ENCODE results near the gene PLCB1. TPM values are rescaled to one million over a fixed set of nuclear protein-coding genes. Genes with fewer than 3 reads are reported as not detected.

PLCB1 gene
- total RNA-seq, 2 experiments from 2014 or later, result 3.1 to 3.6 TPM

GRCh38 chr20:8569766-8570165, 437.7 kb downstream of the PLCB1 start:
- Mint-ChIP-seq H3K9me3 (peaks cover 4% of the 10 kb centered on the region), H3K27me3 (no peaks in the 10 kb centered on the region), H3K36me3 (ENCODE audit: low read depth) (no peaks in the 10 kb centered on the region), H3K27ac (no peak overlapping the region), H3K4me3 (no peak overlapping the region), H3K4me1 (ENCODE audit: low read depth) (no peaks in the 10 kb centered on the region)
- no peak for TF ChIP-seq CTCF (IDR thresholded peaks at IDR 0.05)
- ChIA-PET POLR2A (interaction anchor here (1.0 kb wide), 1 partner anchor 12 kb away, joined by 3 read pairs; no protein-coding TSS in a partner anchor), CTCF (interaction anchor here (1.8 kb wide), 1 partner anchor 153 kb away, joined by 4 read pairs; no protein-coding TSS in a partner anchor)
- DNase-seq (no peak), ATAC-seq (no peak)
- intact Hi-C loops (cut with micrococcal nuclease), result no loop called here

GRCh38 chr20:8571611-8572010, 439.5 kb downstream of the PLCB1 start:
- H3K4me1 Mint-ChIP-seq (ENCODE audit: low read depth), result no peaks in the 10 kb centered on the region
- DNase-seq, result no peak

GRCh38 chr20:8573686-8574085, 441.6 kb downstream of the PLCB1 start:
- no peaks in the 10 kb centered on the region for H3K9me3 Mint-ChIP-seq
- H3K4me3 Mint-ChIP-seq, result no peak overlapping the region
- no peaks in the 10 kb centered on the region for H3K36me3 Mint-ChIP-seq (ENCODE audit: low read depth)
- H3K27ac Mint-ChIP-seq, result no peak overlapping the region
- ChIA-PET CTCF (no interaction called here), POLR2A (no interaction called here)
- ATAC-seq (no peak), DNase-seq (no peak)
- intact Hi-C loops (cut with micrococcal nuclease), result no loop called here
- no peak for TF ChIP-seq CTCF (IDR thresholded peaks at IDR 0.05)
- no peaks in the 10 kb centered on the region for H3K4me1 Mint-ChIP-seq (ENCODE audit: low read depth)
- H3K27me3 Mint-ChIP-seq, result no peaks in the 10 kb centered on the region

More at GRCh38 chr20:8571611-8572010, 439.5 kb downstream of the PLCB1 start:
- ChIA-PET CTCF (no interaction called here), POLR2A (no interaction called here)
- Mint-ChIP-seq H3K4me3 (no peak overlapping the region), H3K27me3 (no peaks in the 10 kb centered on the region), H3K36me3 (ENCODE audit: low read depth) (no peaks in the 10 kb centered on the region), H3K9me3 (no peaks in the 10 kb centered on the region), H3K27ac (no peak overlapping the region)
- intact Hi-C loops (cut with micrococcal nuclease), result no loop called here
- ATAC-seq, result no peak
- TF ChIP-seq CTCF (IDR thresholded peaks at IDR 0.05), result no peak

GRCh38 chr20:8575114-8575513, 443.0 kb downstream of the PLCB1 start:
- H3K27me3 Mint-ChIP-seq, result no peaks in the 10 kb centered on the region
- H3K36me3 Mint-ChIP-seq (ENCODE audit: low read depth), result no peaks in the 10 kb centered on the region
- H3K27ac Mint-ChIP-seq, result no peak overlapping the region
- no peaks in the 10 kb centered on the region for H3K9me3 Mint-ChIP-seq
- CTCF ChIA-PET, result no interaction called here
- POLR2A ChIA-PET, result no interaction called here
- H3K4me3 Mint-ChIP-seq, result no peak overlapping the region
- DNase-seq (no peak), ATAC-seq (no peak)
- intact Hi-C loops (cut with micrococcal nuclease), result no loop called here
- no peak for TF ChIP-seq CTCF (IDR thresholded peaks at IDR 0.05)
- H3K4me1 Mint-ChIP-seq (ENCODE audit: low read depth), result no peaks in the 10 kb centered on the region

GRCh38 chr20:8578161-8578865, 446.2 kb downstream of the PLCB1 start:
- no peak for TF ChIP-seq CTCF (IDR thresholded peaks at IDR 0.05)
- no peaks in the 10 kb centered on the region for H3K9me3 Mint-ChIP-seq
- H3K36me3 Mint-ChIP-seq (ENCODE audit: low read depth), result no peaks in the 10 kb centered on the region
- no peaks in the 10 kb centered on the region for H3K4me1 Mint-ChIP-seq (ENCODE audit: low read depth)
- H3K4me3 Mint-ChIP-seq, result no peak overlapping the region
- DNase-seq, result no peak
- ChIA-PET CTCF (no interaction called here), POLR2A (interaction anchor here (1.1 kb wide), 1 partner anchor 13 kb away, joined by 3 read pairs; no protein-coding TSS in a partner anchor)
- no peaks in the 10 kb centered on the region for H3K27me3 Mint-ChIP-seq
- no peak for ATAC-seq
- intact Hi-C loops (cut with micrococcal nuclease), result no loop called here
- H3K27ac Mint-ChIP-seq, result no peak overlapping the region
